HUES6 (cell line): ENCODE measurements around the gene LHPP.
A peak's percentile ranks its signal among the peaks of the same experiment; 100 is the strongest.
"Not testable (repeated sequence)": the region's sequence is repeated elsewhere in the genome, so short reads cannot be mapped to it uniquely, and the experiment has no call there.

Experiments used
- H3K27ac ChIP-seq: 2 replicates; pipeline ENCODE4 v1.7.0; 2013; ENCODE audit warnings: low read depth, mild to moderate bottlenecking, low read length, inconsistent platforms
- H3K27me3 ChIP-seq: 2 replicates; pipeline ENCODE4 v1.6.1; 2013; ENCODE audit warnings: low read length; ENCODE audit not compliant: control insufficient read depth, insufficient read depth
- H3K36me3 ChIP-seq: 2 replicates; pipeline ENCODE4 v1.6.1; 2013; ENCODE audit warnings: low read length; ENCODE audit not compliant: control insufficient read depth, insufficient read depth
- H3K4me1 ChIP-seq: 2 replicates; pipeline ENCODE4 v1.6.1; 2013; ENCODE audit warnings: low read length; ENCODE audit not compliant: control insufficient read depth, insufficient read depth
- H3K4me3 ChIP-seq: 2 replicates; pipeline ENCODE4 v1.5.1; 2013; ENCODE audit warnings: low read depth, low read length
- H3K9ac ChIP-seq: one replicate; pipeline ENCODE4 v1.6.1; 2013; ENCODE audit warnings: mild to moderate bottlenecking, low read length
- H3K9me3 ChIP-seq: 2 replicates; pipeline ENCODE4 v1.6.1; 2013; ENCODE audit warnings: low read depth, low read length; ENCODE audit not compliant: control insufficient read depth, insufficient read depth

The LHPP gene

GRCh38 chr10:124425227-124425962, 36.2 kb upstream of the LHPP start:
- no peak overlapping the region for H3K4me3 ChIP-seq
- 0 out of 2 replicates have a peak, but pooled peaks cover 2% of the 10 kb centered on the region for H3K27me3 ChIP-seq
- H3K9me3 ChIP-seq: no peaks in the 10 kb centered on the region
- H3K36me3 ChIP-seq: no peaks in the 10 kb centered on the region
- H3K27ac ChIP-seq: no peak overlapping the region
- no peak overlapping the region for H3K9ac ChIP-seq
- peaks cover 18% of the 10 kb centered on the region for H3K4me1 ChIP-seq

DNA sequence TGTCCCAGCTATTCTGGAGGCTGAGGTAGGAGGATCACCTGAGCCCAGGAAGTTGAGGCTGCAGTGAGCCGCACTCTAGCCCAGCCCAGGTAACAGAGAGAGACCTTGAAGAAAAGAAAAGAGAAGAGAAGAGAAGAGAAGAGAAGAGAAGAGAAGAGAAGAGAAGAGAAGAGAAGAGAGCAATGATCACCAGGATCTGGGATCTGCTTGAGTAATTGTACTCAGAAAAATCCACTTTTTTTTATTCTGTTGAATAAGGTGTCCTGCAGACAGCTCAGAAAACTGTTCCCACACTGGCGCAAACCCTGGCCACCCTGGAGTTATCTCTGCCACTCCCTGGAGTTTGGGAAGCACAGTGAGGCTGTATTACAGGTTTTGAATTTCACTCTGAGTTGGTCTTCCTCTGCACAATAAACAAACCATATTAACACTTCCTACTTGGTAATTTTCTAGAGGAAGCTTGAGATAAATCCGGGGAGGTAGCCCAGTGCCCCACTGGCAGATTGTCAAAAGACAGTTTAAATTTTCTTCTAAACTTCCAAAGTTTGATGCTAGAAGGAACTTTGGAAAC, 33.3 kb upstream of the LHPP start:
- Histone ChIP-seq H3K9me3 (no peaks in the 10 kb centered on the region), H3K4me1 (peaks cover 18% of the 10 kb centered on the region), H3K9ac (no peak overlapping the region), H3K27me3 (no peaks in the 10 kb centered on the region), H3K36me3 (no peaks in the 10 kb centered on the region), H3K27ac (no peak overlapping the region), H3K4me3 (no peak overlapping the region)

GRCh38 chr10:124429576-124429975, 32.0 kb upstream of the LHPP start:
- H3K27ac ChIP-seq: no peak overlapping the region
- no peak overlapping the region for H3K4me3 ChIP-seq
- H3K9ac ChIP-seq: no peak overlapping the region
- no peaks in the 10 kb centered on the region for H3K36me3 ChIP-seq
- H3K4me1 ChIP-seq: peaks cover 11% of the 10 kb centered on the region
- no peaks in the 10 kb centered on the region for H3K27me3 ChIP-seq
- H3K9me3 ChIP-seq: no peaks in the 10 kb centered on the region

DNA sequence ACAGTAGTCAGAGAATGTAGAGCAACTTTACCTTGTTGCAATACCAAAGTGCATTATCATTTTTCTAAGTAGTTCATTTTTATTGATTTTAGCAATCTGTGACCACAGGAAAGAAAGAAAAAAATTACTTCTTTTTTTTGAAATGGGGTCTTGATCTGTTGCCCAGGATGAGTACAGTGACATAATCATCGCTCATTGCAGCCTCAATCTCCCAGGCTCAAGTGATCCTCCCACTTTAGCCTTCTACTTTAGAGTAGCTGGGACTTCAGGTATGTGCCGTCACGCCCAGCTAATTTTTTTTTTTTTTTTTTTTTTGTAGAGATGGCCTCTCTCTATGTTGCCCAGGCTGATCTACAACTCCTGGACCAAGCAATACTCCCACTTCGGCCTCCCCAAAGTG, 31.5 kb upstream of the LHPP start:
- H3K27ac ChIP-seq: no peak overlapping the region
- no peaks in the 10 kb centered on the region for H3K36me3 ChIP-seq
- no peaks in the 10 kb centered on the region for H3K9me3 ChIP-seq
- H3K9ac ChIP-seq: no peak overlapping the region
- no peaks in the 10 kb centered on the region for H3K27me3 ChIP-seq
- H3K4me3 ChIP-seq: no peak overlapping the region
- H3K4me1 ChIP-seq: peaks cover 11% of the 10 kb centered on the region

DNA sequence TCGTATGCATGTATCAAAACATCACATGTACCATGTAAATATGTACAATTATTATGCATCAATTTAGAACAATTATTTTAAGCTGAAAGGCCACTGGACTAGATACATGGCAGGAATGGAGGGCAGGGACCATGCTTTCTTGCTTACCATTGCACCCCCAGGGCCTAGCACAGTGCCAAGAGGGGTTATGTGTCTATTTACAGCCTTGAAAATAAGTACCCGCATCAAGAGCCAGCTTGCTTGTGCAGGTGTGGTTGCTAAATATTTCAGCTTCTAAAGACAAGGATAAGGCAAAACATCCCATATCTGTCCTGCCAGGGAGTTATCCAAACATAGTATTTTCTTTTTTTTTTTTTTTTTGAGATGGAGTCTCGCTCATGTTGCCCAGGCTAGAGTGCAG, 28.2 kb upstream of the LHPP start:
- Histone ChIP-seq H3K27ac (no peak overlapping the region), H3K9me3 (no peaks in the 10 kb centered on the region), H3K4me3 (no peak overlapping the region), H3K27me3 (no peaks in the 10 kb centered on the region), H3K4me1 (peaks cover 8% of the 10 kb centered on the region), H3K36me3 (no peaks in the 10 kb centered on the region), H3K9ac (no peak overlapping the region)

DNA sequence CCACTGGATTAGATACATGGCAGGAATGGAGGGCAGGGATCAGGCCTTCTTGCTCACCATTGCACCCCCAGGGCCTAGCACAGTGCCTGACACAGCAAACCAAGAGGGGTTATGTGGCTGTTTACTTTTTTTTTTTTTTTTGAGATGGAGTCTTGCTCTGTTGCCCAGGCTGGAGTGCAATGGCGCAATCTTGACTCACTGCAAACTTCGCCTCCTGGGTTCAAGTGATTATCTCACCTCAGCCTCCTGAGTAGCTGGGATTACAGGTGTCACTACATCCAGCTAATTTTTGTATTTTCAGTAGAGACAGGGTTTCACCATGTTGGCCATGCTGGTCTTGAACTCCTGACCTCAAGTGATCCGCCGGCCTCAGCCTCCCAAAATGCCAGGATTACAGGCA, 25.9 kb upstream of the LHPP start:
- not testable (repeated sequence) for H3K27me3 ChIP-seq, H3K4me3 ChIP-seq, H3K36me3 ChIP-seq, H3K9ac ChIP-seq, H3K27ac ChIP-seq, H3K9me3 ChIP-seq, H3K4me1 ChIP-seq

DNA sequence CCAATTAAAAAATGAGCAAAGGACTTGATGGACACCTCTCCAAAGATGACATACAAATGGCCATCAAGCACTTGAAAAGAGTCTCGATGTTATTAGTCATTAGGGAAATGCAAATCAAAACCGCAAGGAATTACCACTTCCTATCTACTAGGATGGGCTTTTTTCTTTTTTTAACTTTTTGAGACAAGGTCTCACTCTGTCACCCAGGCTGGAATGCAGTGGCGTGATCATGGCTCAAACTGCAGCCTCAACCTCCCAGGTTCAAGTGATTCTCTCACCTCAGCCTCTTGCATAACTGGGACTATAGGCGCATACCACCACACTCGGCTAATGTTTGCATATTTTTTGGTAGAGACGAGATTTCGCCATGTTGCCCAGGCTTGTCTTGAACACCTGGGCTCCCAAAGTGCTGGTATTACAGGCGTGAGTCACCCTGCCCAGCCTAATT, 25.4 kb upstream of the LHPP start:
- Histone ChIP-seq H3K9ac (no peak overlapping the region), H3K27me3 (no peaks in the 10 kb centered on the region), H3K27ac (no peak overlapping the region), H3K4me1 (no peaks in the 10 kb centered on the region), H3K36me3 (no peaks in the 10 kb centered on the region), H3K4me3 (no peak overlapping the region), H3K9me3 (no peaks in the 10 kb centered on the region)

DNA sequence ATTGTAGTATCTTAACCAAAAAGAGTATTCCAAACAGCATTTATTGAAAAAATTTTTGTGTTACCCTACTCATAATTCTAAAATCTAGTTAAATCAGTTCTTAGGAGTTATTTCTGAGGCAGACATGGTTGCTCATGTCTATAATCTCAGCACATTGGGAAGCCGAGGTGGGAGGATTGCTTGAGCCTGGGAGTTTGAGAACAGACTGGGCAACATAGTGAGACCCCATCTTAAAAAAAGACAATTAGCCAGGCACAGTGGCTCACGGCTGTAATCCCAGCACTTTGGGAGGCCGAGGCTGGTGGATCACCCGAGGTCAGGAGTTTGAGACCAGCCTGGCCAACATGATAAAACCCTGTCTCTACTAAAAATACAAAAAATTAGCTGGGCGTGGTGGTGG, 19.9 kb upstream of the LHPP start:
- H3K36me3 ChIP-seq, H3K9ac ChIP-seq, H3K4me1 ChIP-seq, H3K27ac ChIP-seq, H3K4me3 ChIP-seq, H3K9me3 ChIP-seq: not testable (repeated sequence)
- H3K27me3 ChIP-seq: peaks cover 11% of the 10 kb centered on the region

DNA sequence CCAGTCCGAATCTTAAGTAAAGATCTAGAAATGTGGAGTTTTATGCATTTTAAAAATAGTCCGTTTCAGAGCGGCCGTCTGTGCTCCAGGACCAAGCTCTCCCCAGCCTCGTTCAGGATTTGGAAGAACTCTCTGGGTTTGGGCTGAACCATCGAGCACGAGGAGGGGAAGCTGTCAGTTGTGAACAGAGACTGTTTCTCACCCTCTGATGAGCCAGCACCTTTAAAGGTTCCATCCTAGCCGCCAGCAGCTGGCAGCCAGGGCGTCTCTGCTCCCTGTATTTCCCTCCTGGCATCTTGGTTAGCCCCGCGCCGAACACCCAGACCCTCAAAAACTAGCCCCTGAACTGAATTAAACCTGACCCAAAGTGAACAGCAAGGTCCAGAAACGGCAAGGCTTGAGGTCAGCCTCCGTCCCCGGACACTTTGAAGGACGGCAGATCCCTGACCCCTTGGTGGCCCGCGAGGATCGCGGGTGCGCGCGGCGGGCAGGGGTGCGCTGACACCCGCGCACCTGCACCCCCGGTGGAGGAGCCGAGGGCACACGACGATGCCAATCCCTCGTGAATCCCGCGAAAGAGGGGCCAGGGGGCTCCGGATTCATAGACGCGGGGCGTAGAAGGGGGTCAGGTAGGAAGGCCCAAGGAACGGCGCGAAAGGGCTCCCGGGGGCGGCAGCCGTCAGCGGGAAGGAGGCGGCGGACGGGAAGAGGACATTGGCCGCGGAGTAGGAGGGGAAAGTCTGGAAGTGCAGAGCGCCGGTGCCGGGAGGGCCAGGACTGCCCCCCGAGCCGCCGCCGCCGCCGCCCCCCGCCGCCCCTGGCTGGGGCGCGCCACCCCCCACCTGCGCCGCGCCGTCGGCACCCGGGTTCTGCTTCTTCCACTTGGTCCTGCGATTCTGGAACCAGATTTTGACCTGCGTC, 14.5 kb upstream of the LHPP start:
- Histone ChIP-seq H3K27me3 (peaks cover 56% of the 10 kb centered on the region), H3K9me3 (no peaks in the 10 kb centered on the region), H3K36me3 (no peaks in the 10 kb centered on the region), H3K4me1 (peaks cover 17% of the 10 kb centered on the region), H3K27ac (no peak overlapping the region), H3K9ac (peak overlapping the region; percentile 65), H3K4me3 (peak overlapping the region; percentile 58)

DNA sequence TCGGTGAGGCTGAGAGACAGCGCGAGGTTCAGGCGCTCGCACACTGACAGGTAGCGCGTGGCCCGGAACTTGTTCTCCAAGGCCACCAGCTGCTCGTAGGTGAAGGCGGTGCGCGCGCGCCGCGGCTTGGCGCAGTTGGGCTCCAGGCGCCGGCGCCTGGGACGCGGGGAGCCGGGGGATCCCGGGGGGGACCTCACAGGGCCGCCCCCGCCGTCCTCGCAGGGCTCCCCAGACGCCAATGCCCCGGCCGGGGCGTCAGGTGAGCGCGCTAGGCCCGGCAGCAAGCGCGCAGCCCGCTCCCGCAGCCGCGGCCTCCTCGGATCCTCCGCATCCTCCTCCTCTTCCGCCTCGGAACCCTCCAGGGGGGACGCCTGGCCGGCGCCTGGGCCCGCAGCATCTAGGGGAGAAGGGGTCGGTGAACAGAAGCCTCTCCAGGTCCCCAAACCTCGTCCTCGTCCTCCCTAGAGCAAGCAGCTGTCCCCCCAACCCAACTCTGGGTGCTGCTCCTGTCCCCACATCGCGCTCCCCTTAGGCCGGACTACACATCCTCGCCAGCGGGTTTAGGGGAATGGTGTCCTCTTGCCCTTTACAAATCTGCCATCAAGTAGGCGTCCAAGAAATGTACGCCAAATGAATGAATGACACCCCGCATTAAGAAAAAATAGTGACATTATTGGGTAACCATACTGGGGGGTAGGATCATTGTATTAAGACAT, 13.7 kb upstream of the LHPP start:
- Histone ChIP-seq H3K36me3 (no peaks in the 10 kb centered on the region), H3K9me3 (no peaks in the 10 kb centered on the region), H3K9ac (peak overlapping the region; percentile 65), H3K27ac (no peak overlapping the region), H3K4me3 (peak overlapping the region; percentile 58), H3K4me1 (peaks cover 21% of the 10 kb centered on the region), H3K27me3 (peaks cover 56% of the 10 kb centered on the region)
